ENCODE measurements around the gene RGMA. TPM values are rescaled to one million over a fixed set of nuclear protein-coding genes. Genes with fewer than 3 reads are reported as not detected.

The RGMA gene
- total and polyA plus RNA-seq, 2 of the 8 experiments (the other 6 are each of a cell fraction or from before 2014, with no cell fraction given), result 19.9 to 39.8 TPM

DNA sequence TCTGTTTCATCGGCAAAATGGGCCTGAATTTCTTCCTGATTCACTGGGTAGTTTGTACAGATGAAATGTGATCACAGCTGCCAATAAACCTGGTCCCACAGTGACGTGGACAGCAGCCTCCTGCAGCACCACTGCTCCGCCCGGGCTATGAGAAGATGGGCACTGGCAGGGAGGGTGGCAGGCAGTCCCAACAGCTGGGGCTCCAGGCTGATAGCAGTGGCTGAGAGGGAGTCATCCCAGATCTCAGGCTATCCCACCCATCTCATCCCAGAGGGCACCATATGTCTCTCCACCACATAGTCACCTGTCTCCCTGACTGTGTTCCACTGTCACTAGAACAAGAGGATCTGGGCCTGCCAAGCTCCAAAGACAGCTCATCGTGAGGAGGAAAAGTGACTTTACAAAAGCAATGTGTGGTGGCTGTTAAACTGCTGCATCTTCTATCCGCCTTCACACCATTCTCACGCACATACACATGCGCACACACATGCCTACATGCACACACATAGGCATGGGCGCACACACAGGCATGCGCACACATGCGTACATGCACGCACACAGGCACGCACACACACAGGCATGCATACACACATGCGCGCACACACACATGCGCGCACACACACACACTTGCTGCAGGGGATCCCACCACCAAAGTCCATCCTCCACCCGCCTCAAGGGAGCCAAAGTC, 46.2 kb downstream of the RGMA start:
- Histone ChIP-seq H3K23me2 (ENCODE audit: low read depth, low read length) (no peaks in the 10 kb centered on the region), H3K27ac (ENCODE audit: low read depth, low read length) (no peak overlapping the region)
- CTCF ChIA-PET (ENCODE audit: partially characterized antibody), result interaction anchor here (0.9 to 6.6 kb wide), 4 partner anchors 11 to 31 kb away, joined by 3 to 63 read pairs (median 4); no protein-coding TSS in a partner anchor
- TF ChIP-seq SP4 (IDR thresholded peaks at IDR 0.05; ENCODE audit: low read length) (no peak), RFX5 (IDR thresholded peaks at IDR 0.05; ENCODE audit: borderline replicate concordance, low read depth, low read length) (no peak), JUND (IDR thresholded peaks at IDR 0.05; ENCODE audit: low read length) (no peak), RBBP5 (IDR thresholded peaks at IDR 0.05; ENCODE audit: borderline replicate concordance, low read depth, low read length) (no peak), ASH2L (IDR thresholded peaks at IDR 0.05; ENCODE audit: low read length) (no peak), KDM4A (IDR thresholded peaks at IDR 0.05; ENCODE audit: low read depth, low read length, severe bottlenecking) (no peak), KDM5A (IDR thresholded peaks at IDR 0.05; ENCODE audit: low read length) (no peak), SAP30 (IDR thresholded peaks at IDR 0.05; ENCODE audit: insufficient read depth, insufficient replicate concordance, low read length) (no peak), RNF2 (IDR thresholded peaks at IDR 0.05; ENCODE audit: borderline replicate concordance, low read depth, low read length, missing control alignments, poor library complexity, severe bottlenecking) (no peak)

More for the DNA sequence above, 46.2 kb downstream of the RGMA start:
- Histone ChIP-seq H3K14ac (ENCODE audit: insufficient read length) (no peak overlapping the region), H2AFZ (ENCODE audit: low read length) (no peak overlapping the region), H3K36me3 (ENCODE audit: control insufficient read depth in 2 of 4, insufficient read depth in 4 of 4, low read length in 3 of 4) (peaks cover 17 to 45% (median 38%) of the 10 kb centered on the region in 4 experiments; a peak in 7 of 8 replicates), H4K20me1 (replicated peaks in 1 of 2; ENCODE audit: control insufficient read depth in 1 of 2, insufficient read depth in 2 of 2, low read length in 2 of 2) (peaks cover 5 to 15% of the 10 kb centered on the region in 2 experiments), H3K9ac (replicated peaks in 1 of 4; ENCODE audit: extremely low read depth in 1 of 4, low read depth in 3 of 4, low read length in 3 of 4) (no peak overlapping the region), H2BK5ac (ENCODE audit: low read depth, low read length) (no peak overlapping the region; the same call in 1 of the 2 replicates), H4K5ac (ENCODE audit: insufficient read length, low read depth, low read length) (no peak overlapping the region), H3K56ac (replicated peaks; ENCODE audit: insufficient read length, low read depth, low read length) (no peak overlapping the region), H3K4me2 (ENCODE audit: insufficient read depth in 1 of 2, low read depth in 2 of 2, low read length in 2 of 2) (no peak overlapping the region), H3K9me3 (ENCODE audit: insufficient read depth in 2 of 2, low read depth in 1 of 2, low read length in 1 of 2) (peaks cover 5 to 7% of the 10 kb centered on the region in 2 experiments; a peak in 2 of 4 replicates), H3K79me1 (ENCODE audit: low read depth, low read length) (peaks cover 2% of the 10 kb centered on the region), H3K4me3 (ENCODE audit: extremely low read depth in 1 of 4, insufficient read depth in 2 of 4, low read depth in 3 of 4, low read length in 4 of 4) (no peak overlapping the region), H4K91ac (replicated peaks; ENCODE audit: insufficient read length, low read length) (peak overlapping the region; percentile 11), H2BK15ac (ENCODE audit: low read length) (no peak overlapping the region), H3K27me3 (replicated peaks in 1 of 4; ENCODE audit: control insufficient read depth in 3 of 4, extremely low read depth in 1 of 4, insufficient read depth in 3 of 4, low read length in 3 of 4) (no peaks in the 10 kb centered on the region), H3K18ac (ENCODE audit: extremely low read depth, low read length) (no peak overlapping the region; the same call in 1 of the 2 replicates), H3K79me2 (ENCODE audit: control insufficient read depth in 1 of 2, insufficient read depth in 2 of 2, low read length in 2 of 2) (no peaks in the 10 kb centered on the region; a peak in 1 of 4 replicates), H3K23ac (ENCODE audit: insufficient read length) (no peak overlapping the region), H2BK12ac (ENCODE audit: low read depth, low read length) (no peak overlapping the region), H2BK20ac (ENCODE audit: low read length) (no peak overlapping the region), H3K4me1 (replicated peaks in 1 of 4; ENCODE audit: control insufficient read depth in 3 of 4, insufficient read depth in 4 of 4, low read length in 3 of 4) (no peaks in the 10 kb centered on the region), H4K8ac (ENCODE audit: extremely low read depth, insufficient read depth, low read length) (no peak overlapping the region), H2BK120ac (replicated peaks; ENCODE audit: low read depth, low read length) (no peak overlapping the region), H2AK5ac (ENCODE audit: low read depth, low read length) (no peak overlapping the region), H3K4ac (replicated peaks; ENCODE audit: insufficient read length, low read depth, low read length) (no peak overlapping the region)
- 91% methylated on average over 18 of the region's 18 CpGs; no CpG with 5 or more reads in 1 of the 2 experiments for WGBS, 2 experiments (ENCODE audit: extremely low coverage in 1 of 2, insufficient coverage in 1 of 2, insufficient read length in 1 of 2, insufficient replicate concordance in 2 of 2, low coverage in 1 of 2, low lambda C conversion rate in 2 of 2, missing lambda C conversion rate in 1 of 2)
- no peak for DNase-seq (ENCODE audit: low read depth in 1 of 2, low spot score in 2 of 2)
- no peak for FAIRE-seq
- POLR2A ChIA-PET (ENCODE audit: partially characterized antibody), result interaction anchor here (1.4 kb wide), 1 partner anchor 10 kb away, joined by 4 read pairs; no protein-coding TSS in a partner anchor

Measured in H1 (cell line).